Common myeloid progenitor, CD34-positive (primary cell): ENCODE measurements around the gene CYTH2.

ENCODE experiments used
- CTCF ChIA-PET: fragments of 350-600 bp; sonication (Branson Sonifier 250); formaldehyde crosslinking; loops from one replicate; lab custom pipeline; 2021; ENCODE audit warnings: antibody characterized with exemption; lab: Charles Lee
- POLR2A ChIA-PET: fragments of 350-600 bp; sonication (Branson Sonifier 250); formaldehyde crosslinking; loops from one replicate; lab custom pipeline; 2021; ENCODE audit warnings: antibody characterized with exemption; lab: Charles Lee
- DNase-seq, 3 donors: peaks; one replicate each; pipeline versions ENCODE4 v3.0.0 to v3.0.0-alpha.2; 2013
- H3K27ac ChIP-seq, 2 experiments: 1 replicate in 1 of 2; 2 replicates in 1 of 2; pipeline ENCODE4 v1.7.0; 2013; ENCODE audit warnings: inconsistent platforms in 2 of 2, low read length in 2 of 2, mild to moderate bottlenecking in 2 of 2, low read depth in 1 of 2, moderate library complexity in 1 of 2; ENCODE audit not compliant: severe bottlenecking in 2 of 2, insufficient read depth in 1 of 2, poor library complexity in 1 of 2
- H3K27me3 ChIP-seq, 5 experiments: replicated peaks in 2 of 5; 1 replicate in 3 of 5; 2 replicates in 2 of 5; pipeline versions ENCODE4 v1.6.1 to v1.7.0; 2013; ENCODE audit warnings: low read length in 4 of 5, mild to moderate bottlenecking in 2 of 5, moderate library complexity in 2 of 5, inconsistent platforms in 1 of 5; ENCODE audit not compliant: insufficient read depth in 5 of 5, control insufficient read depth in 4 of 5
- H3K36me3 ChIP-seq, 4 experiments: 1 replicate in 2 of 4; 2 replicates in 2 of 4; pipeline versions ENCODE4 v1.6.1 to v1.7.0; 2013; ENCODE audit warnings: low read length in 3 of 4, control low read depth in 1 of 4, mild to moderate bottlenecking in 1 of 4; ENCODE audit not compliant: control insufficient read depth in 4 of 4, insufficient read depth in 4 of 4
- H3K4me1 ChIP-seq, 4 experiments: 1 replicate in 3 of 4; 2 replicates in 1 of 4; pipeline versions ENCODE4 v1.6.1 to v1.7.1; 2013; ENCODE audit warnings: low read length in 3 of 4, mild to moderate bottlenecking in 3 of 4, control low read depth in 1 of 4, inconsistent platforms in 1 of 4, moderate library complexity in 1 of 4; ENCODE audit not compliant: control insufficient read depth in 4 of 4, insufficient read depth in 4 of 4; ENCODE audit errors: control extremely low read depth in 1 of 4
- H3K4me3 ChIP-seq, 7 experiments: 1 replicate in 4 of 7; 2 replicates in 3 of 7; pipeline versions ENCODE4 v1.5.1 to v1.7.0; 2013; ENCODE audit warnings: mild to moderate bottlenecking in 7 of 7, low read length in 6 of 7, moderate library complexity in 6 of 7, inconsistent platforms in 2 of 7, low read depth in 2 of 7, control low read depth in 1 of 7; ENCODE audit not compliant: insufficient read depth in 4 of 7, control insufficient read depth in 1 of 7; ENCODE audit errors: extremely low read depth in 1 of 7
- H3K9me3 ChIP-seq, 5 experiments: 1 replicate in 4 of 5; 2 replicates in 1 of 5; pipeline versions ENCODE4 v1.6.1 to v1.7.1; 2013; ENCODE audit warnings: low read length in 4 of 5, mild to moderate bottlenecking in 2 of 5, inconsistent platforms in 1 of 5, low read depth in 1 of 5, moderate library complexity in 1 of 5; ENCODE audit not compliant: control insufficient read depth in 4 of 5, insufficient read depth in 2 of 5; ENCODE audit errors: control extremely low read depth in 1 of 5
- WGBS: methylation state at CpG from one replicate; pipeline ENCODE4 v1.1.5; 2013; ENCODE audit not compliant: insufficient coverage; 5-methylcytosine and 5-hydroxymethylcytosine counted together

The CYTH2 gene

DNA sequence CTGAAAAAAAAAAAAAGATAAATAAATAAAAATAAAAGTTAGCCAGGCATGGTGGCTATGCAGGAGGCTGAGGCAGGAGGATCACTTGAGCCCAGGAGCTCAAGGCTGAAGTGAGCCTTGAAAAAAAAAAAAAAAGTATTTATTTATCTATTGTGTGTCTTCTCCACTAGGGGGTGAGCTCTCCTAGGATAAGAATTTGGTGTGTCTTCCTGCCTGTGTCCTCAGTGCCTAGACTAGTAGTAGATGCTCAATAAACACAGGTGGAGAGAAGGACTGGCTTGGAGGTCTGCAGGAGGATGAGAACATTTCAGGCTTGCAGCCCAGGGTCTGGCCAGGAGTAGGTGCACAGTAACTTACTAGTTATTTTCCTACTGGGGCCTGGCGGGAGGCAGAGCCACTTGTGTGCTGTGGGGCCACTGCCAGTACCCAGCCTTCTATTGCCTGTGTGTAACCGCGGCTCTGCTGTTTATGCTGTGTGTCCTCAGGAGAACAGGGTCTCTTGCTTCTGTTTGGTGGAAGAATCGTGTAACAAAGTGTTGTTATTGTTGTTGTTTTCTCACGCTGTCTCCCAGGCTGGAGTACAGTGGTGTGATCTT, 37.1 kb downstream of the CYTH2 start:
- peak in 2 of 3 donors; percentile 54 to 60 for DNase-seq
- ChIA-PET POLR2A (interaction anchor here (0.6 kb wide), 1 partner anchor 120 kb away, joined by 3 read pairs; no protein-coding TSS in a partner anchor), CTCF (interaction anchor here (0.6 to 5.2 kb wide), 9 partner anchors 10 to 83 kb away, joined by 3 to 30 read pairs (median 3); no protein-coding TSS in a partner anchor)
- H3K27ac ChIP-seq, result no peak overlapping the region
- 98% methylated on average over 5 of the region's 5 CpGs for WGBS
- H3K4me1 ChIP-seq, result peaks cover 0 to 17% (median 13%) of the 10 kb centered on the region in 4 experiments
- H3K9me3 ChIP-seq, result no peaks in the 10 kb centered on the region
- no peak overlapping the region for H3K4me3 ChIP-seq
- H3K27me3 ChIP-seq, result peaks cover 0 to 7% (median 5%) of the 10 kb centered on the region in 5 experiments
- H3K36me3 ChIP-seq, result no peaks in the 10 kb centered on the region

DNA sequence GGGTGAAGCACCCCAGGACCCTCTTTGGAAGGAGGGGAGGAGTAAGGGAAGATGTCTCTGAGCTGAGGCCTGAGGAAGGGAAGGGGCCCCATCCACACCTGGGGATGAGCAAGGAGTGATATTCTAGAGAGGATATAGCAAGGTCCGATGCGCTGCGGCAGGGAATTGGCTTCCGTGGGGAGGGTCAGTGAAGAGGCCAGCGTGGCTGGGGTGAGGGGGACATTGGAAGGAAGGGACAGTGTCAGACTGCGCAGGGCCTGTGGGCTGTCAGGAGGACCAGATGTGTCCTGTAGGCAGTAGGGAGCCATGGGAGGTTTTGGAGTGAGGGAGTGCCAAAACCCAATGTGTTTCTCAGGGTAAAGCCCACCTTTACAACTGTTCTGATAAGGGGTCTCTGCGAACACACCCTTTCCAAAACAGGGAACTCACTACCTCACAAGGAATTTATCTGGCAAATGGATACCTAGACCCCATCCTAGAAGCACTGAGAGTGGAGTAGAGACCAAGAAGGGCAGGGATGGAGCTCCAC, 38.8 kb downstream of the CYTH2 start:
- no peak for DNase-seq
- H3K4me3 ChIP-seq, result no peak overlapping the region
- H3K36me3 ChIP-seq, result no peaks in the 10 kb centered on the region
- no peaks in the 10 kb centered on the region for H3K9me3 ChIP-seq
- POLR2A ChIA-PET, result no interaction called here
- H3K27me3 ChIP-seq, result peaks cover 6 to 24% (median 14%) of the 10 kb centered on the region in 5 experiments
- CTCF ChIA-PET, result interaction anchor here (0.6 to 5.2 kb wide), 11 partner anchors 8 to 464 kb away, joined by 3 to 30 read pairs (median 4); no protein-coding TSS in a partner anchor
- no peak overlapping the region for H3K27ac ChIP-seq
- peaks cover 0 to 11% (median 6%) of the 10 kb centered on the region in 4 experiments for H3K4me1 ChIP-seq
- 100% methylated on average over 6 of the region's 7 CpGs for WGBS

- 98% methylated on average over 10 of the region's 32 CpGs for WGBS
- Histone ChIP-seq H3K4me3 (no peak overlapping the region), H3K27ac (no peak overlapping the region), H3K9me3 (no peaks in the 10 kb centered on the region), H3K36me3 (no peaks in the 10 kb centered on the region), H3K4me1 (peaks cover 0 to 18% (median 10%) of the 10 kb centered on the region in 4 experiments), H3K27me3 (peaks cover 6 to 28% (median 16%) of the 10 kb centered on the region in 5 experiments)
- CTCF ChIA-PET, result interaction anchor here (0.6 to 5.2 kb wide), 9 partner anchors 15 to 463 kb away, joined by 3 to 30 read pairs (median 5); no protein-coding TSS in a partner anchor
- POLR2A ChIA-PET, result no interaction called here
- DNase-seq, result no peak
These were observed 39.7 kb downstream of the CYTH2 start for GRCh38 chr19:48508729-48509411.

DNA sequence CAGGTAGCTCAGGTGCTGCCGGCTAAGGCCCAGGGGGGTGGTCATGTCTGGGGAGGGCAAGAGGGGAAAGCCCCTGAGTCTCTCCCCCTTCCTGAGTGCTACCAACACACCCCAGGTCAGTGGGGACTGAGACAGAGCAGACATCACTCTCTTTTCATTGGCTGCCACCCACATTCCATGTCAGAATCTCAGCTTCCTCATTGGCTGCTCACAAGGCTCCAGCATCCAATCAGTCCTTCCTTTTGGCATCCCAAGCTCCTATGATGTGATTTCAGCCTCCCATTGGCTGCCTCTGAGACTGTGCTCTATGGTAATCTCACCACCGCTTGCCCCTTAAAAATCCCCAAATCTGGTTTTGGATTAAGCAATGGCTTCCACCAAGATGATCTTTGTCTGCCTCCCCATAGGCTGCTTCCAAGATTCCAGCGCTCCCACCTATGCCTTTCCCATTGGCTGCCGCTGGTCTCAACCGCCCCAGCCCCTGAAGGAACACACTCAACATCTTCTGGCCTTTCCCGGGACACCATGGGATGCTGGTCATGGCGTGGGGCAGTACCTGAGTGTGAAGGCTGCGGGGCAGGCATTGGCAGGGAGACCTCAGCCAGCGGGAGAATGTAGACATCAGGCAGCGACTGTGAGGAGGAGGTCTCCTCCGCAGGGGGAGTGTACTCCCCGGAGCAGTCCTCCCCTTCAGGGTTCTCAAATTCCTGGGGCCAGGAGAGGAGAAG, 40.5 kb downstream of the CYTH2 start:
- peaks cover 6 to 28% (median 16%) of the 10 kb centered on the region in 5 experiments for H3K27me3 ChIP-seq
- H3K9me3 ChIP-seq, result no peaks in the 10 kb centered on the region
- POLR2A ChIA-PET, result no interaction called here
- no peaks in the 10 kb centered on the region for H3K36me3 ChIP-seq
- CTCF ChIA-PET, result interaction anchor here (1.1 to 2.8 kb wide), 4 partner anchors 16 to 238 kb away, joined by 3 to 10 read pairs (median 7); no protein-coding TSS in a partner anchor
- 93% methylated on average over 11 of the region's 12 CpGs for WGBS
- peaks cover 0 to 18% (median 11%) of the 10 kb centered on the region in 4 experiments for H3K4me1 ChIP-seq
- no peak overlapping the region for H3K27ac ChIP-seq
- DNase-seq, result no peak
- no peak overlapping the region for H3K4me3 ChIP-seq

GRCh38 chr19:48510421-48511268, 41.5 kb downstream of the CYTH2 start:
- Histone ChIP-seq H3K27me3 (peaks cover 6 to 28% (median 16%) of the 10 kb centered on the region in 5 experiments), H3K4me1 (peaks cover 0 to 18% (median 11%) of the 10 kb centered on the region in 4 experiments), H3K9me3 (no peaks in the 10 kb centered on the region), H3K36me3 (no peaks in the 10 kb centered on the region), H3K27ac (no peak overlapping the region), H3K4me3 (peak overlapping the region in 4 of 7 experiments; percentile 20 to 71 (median 50))
- POLR2A ChIA-PET, result no interaction called here
- DNase-seq, result peak; percentile 51 to 65 (median 61)
- 8% methylated on average over 19 of the region's 24 CpGs for WGBS
- CTCF ChIA-PET, result interaction anchor here (2.8 kb wide), 1 partner anchor 79 kb away, joined by 8 read pairs; no protein-coding TSS in a partner anchor

GRCh38 chr19:48511321-48511731, 42.2 kb downstream of the CYTH2 start:
- H3K4me3 ChIP-seq, result peak overlapping the region in 1 of 7 experiments; percentile 71
- H3K27ac ChIP-seq, result no peak overlapping the region
- no peaks in the 10 kb centered on the region for H3K36me3 ChIP-seq
- H3K27me3 ChIP-seq, result peaks cover 6 to 28% (median 16%) of the 10 kb centered on the region in 5 experiments
- H3K4me1 ChIP-seq, result peaks cover 0 to 18% (median 11%) of the 10 kb centered on the region in 4 experiments
- WGBS, result 1% methylated on average over 21 of the region's 32 CpGs
- CTCF ChIA-PET, result interaction anchor here (1.0 kb wide), 1 partner anchor 73 kb away, joined by 3 read pairs; no protein-coding TSS in a partner anchor
- no peaks in the 10 kb centered on the region for H3K9me3 ChIP-seq
- POLR2A ChIA-PET, result no interaction called here
- no peak for DNase-seq
